ENCODE measurements around the gene KDM5A. TPM values are rescaled to one million over a fixed set of nuclear protein-coding genes. Genes with fewer than 3 reads are reported as not detected.

Gene KDM5A
- total RNA-seq, 1 experiment from 2014 or later = 56.9 TPM

DNA sequence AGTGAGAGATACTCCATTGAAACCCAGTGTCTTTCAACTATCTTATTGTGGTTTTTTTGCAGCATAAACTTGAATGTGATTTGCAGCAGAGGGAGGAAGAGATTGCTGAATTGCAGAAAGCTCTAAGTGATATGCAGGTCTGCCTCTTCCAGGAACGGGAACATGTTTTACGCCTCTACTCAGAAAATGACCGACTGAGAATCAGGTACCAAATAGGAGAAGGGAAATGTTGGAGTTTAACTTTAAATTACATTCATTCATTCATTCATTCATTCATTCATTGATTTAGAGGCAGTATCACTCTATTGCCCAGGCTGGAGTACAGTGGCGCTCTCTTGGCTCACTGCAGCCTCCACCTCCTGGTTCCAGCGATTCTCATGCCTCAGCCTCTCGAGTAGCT lies 29.3 kb upstream of the KDM5A start:
- WGBS (ENCODE audit: extremely low coverage, insufficient read length, low lambda C conversion rate) = no CpG with 5 or more reads among the region's 6 CpGs
- Histone ChIP-seq H3K14ac (ENCODE audit: insufficient read depth, low read length) (no peak overlapping the region), H3K27me3 (ENCODE audit: insufficient read depth, low read length) (no peaks in the 10 kb centered on the region), H3K18ac (ENCODE audit: insufficient read length, low read depth, low read length) (no peak overlapping the region), H3K4ac (ENCODE audit: low read depth, low read length) (no peak overlapping the region), H2BK5ac (ENCODE audit: insufficient read length, low read length) (no peak overlapping the region), H3K4me1 (ENCODE audit: insufficient read depth, low read length) (no peaks in the 10 kb centered on the region), H4K5ac (ENCODE audit: insufficient read length, low read depth, low read length) (no peak overlapping the region), H2AFZ (ENCODE audit: low read length) (no peak overlapping the region), H2AK5ac (ENCODE audit: insufficient read length, low read length) (no peak overlapping the region), H3K79me2 (ENCODE audit: insufficient read depth, low read length) (no peaks in the 10 kb centered on the region), H2BK15ac (ENCODE audit: low read depth, low read length) (no peak overlapping the region), H2BK12ac (ENCODE audit: insufficient read length, low read depth, low read length) (no peak overlapping the region), H4K91ac (ENCODE audit: insufficient read length, low read depth, low read length) (no peak overlapping the region), H3K79me1 (ENCODE audit: insufficient read depth, low read depth, low read length, poor library complexity, severe bottlenecking) (no peaks in the 10 kb centered on the region), H3K23ac (ENCODE audit: insufficient read length, low read depth, low read length) (no peak overlapping the region), H3T11ph (ENCODE audit: low read length) (no peak overlapping the region), H4K8ac (replicated peaks; ENCODE audit: insufficient read length, low read depth, low read length) (no peak overlapping the region), H2BK120ac (ENCODE audit: low read depth, low read length, poor library complexity, severe bottlenecking) (no peak overlapping the region), H3K23me2 (ENCODE audit: insufficient read length, low read depth, low read length, poor library complexity, severe bottlenecking) (no peaks in the 10 kb centered on the region), H3K56ac (ENCODE audit: insufficient read length, low read depth, low read length) (no peak overlapping the region), H3K27ac (ENCODE audit: insufficient read length, low read depth, low read length) (no peak overlapping the region), H2BK20ac (ENCODE audit: low read depth, low read length, poor library complexity, severe bottlenecking) (no peak overlapping the region), H3K4me2 (ENCODE audit: insufficient read depth, insufficient read length, low read length) (no peak overlapping the region), H3K9me3 (ENCODE audit: control insufficient read depth, low read depth, low read length) (no peaks in the 10 kb centered on the region), H4K20me1 (ENCODE audit: control insufficient read depth, insufficient read depth, insufficient read length) (no peaks in the 10 kb centered on the region), H3K9ac (ENCODE audit: extremely low read depth, insufficient read length, low read length) (no peak overlapping the region)
- Mint-ChIP-seq H3K9me3 (no peaks in the 10 kb centered on the region), H3K36me3 (ENCODE audit: insufficient read depth in 1 of 3, low read depth in 3 of 3) (peaks cover 33 to 59% (median 58%) of the 10 kb centered on the region in 3 experiments), H3K4me1 (no peaks in the 10 kb centered on the region), H3K27ac (no peak overlapping the region), H3K27me3 (ENCODE audit: low read depth) (no peaks in the 10 kb centered on the region), H3K4me3 (no peak overlapping the region)
- no peak for DNase-seq
- no peak for TF ChIP-seq CTCF (conservative IDR thresholded peaks at IDR 0.05)

Data from H9 (cell line).